ENCODE results near the gene BICDL2. TPM values are rescaled to one million over a fixed set of nuclear protein-coding genes. Genes with fewer than 3 reads are reported as not detected.
A peak's percentile ranks its signal among the peaks of the same experiment; 100 is the strongest.

Gene BICDL2
- total and polyA plus RNA-seq, 9 of the 15 experiments (the other 6 are each of a cell fraction or from before 2014, with no cell fraction given): 0.09 to 0.28 (median 0.09) TPM; not detected in 6

DNA sequence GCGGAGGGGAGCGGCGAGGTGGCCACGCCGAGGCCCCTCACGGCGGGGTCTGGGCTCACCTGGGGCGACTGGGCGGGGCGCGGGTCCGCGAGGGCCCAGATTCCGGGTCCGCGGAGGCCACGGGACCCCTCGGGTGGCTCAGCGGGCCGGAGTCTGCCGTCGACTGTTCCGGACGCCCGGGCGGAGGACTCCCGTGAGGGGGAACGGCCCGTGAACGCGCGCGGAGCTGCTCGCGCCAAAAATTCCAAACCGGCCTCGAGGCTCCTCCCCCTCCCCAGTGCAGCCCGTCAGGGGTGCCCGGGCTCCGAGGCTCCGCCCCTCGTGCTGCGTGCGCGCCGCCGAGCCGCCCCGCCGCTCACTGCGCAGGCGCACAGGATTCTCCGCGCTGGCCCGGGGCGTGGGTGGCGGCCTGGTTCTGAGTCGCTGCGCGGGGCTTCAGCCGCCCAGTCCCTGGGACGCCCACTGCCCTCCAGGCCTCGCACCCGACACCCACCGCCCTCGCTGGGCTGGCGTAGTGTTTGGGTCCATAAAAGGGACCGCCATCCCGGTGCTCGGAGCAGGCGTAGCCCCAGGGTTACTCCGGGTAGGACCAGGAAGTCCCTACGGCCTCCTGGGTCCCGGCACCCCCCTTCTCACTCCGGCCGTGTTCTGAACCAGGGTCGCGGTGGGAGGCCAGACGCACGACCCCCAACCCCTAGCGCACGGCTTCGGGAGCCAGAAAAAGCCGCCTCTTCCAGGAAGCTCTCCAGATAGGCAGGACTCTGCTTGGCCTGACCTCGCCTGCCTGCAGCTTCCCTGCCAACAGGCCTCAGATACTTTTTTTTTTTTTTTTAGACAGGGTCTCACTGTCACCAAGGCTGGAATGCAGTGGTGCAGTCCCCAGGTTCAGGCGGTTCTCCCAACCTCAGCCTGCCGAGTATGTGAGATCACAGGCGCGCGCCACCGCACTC is 56.2 kb downstream of the BICDL2 start, which contains the start of gene PKMYT1 (continued):
- peak in 1 of 2 experiments; percentile 68; a peak in 1 of 4 replicates for TF ChIP-seq MAZ (CRISPR knock-in tag; conservative IDR thresholded peaks at IDR 0.05 in 1 of 2, IDR thresholded peaks at IDR 0.05 in 1 of 2)
- TF ChIP-seq FOSL1 (tag; conservative IDR thresholded peaks at IDR 0.05): no peak
- no peak for TF ChIP-seq RAD51 (IDR thresholded peaks at IDR 0.05; ENCODE audit: borderline replicate concordance, low read depth)
- peak; percentile 87 for TF ChIP-seq SUPT5H (IDR thresholded peaks at IDR 0.05)
- peak; percentile 69 for TF ChIP-seq RBM22 (IDR thresholded peaks at IDR 0.05; ENCODE audit: low read depth, low read length, poor library complexity, severe bottlenecking)
- TF ChIP-seq CTBP1 (IDR thresholded peaks at IDR 0.05; ENCODE audit: borderline replicate concordance): peak; percentile 65
- 0 out of 2 replicates have a peak, but pooled peaks have one; percentile 7 for TF ChIP-seq LCOR (CRISPR knock-in tag; IDR thresholded peaks at IDR 0.05)
- peak; percentile 10 for TF ChIP-seq RBBP5 (IDR thresholded peaks at IDR 0.05; ENCODE audit: borderline replicate concordance, insufficient read depth, low read length, poor library complexity, severe bottlenecking)
- TF ChIP-seq NR2C2 (CRISPR knock-in tag; IDR thresholded peaks at IDR 0.05): no peak
- no peak for TF ChIP-seq NR2C2 (tag; IDR thresholded peaks at IDR 0.05)
- TF ChIP-seq, protein P1, sequence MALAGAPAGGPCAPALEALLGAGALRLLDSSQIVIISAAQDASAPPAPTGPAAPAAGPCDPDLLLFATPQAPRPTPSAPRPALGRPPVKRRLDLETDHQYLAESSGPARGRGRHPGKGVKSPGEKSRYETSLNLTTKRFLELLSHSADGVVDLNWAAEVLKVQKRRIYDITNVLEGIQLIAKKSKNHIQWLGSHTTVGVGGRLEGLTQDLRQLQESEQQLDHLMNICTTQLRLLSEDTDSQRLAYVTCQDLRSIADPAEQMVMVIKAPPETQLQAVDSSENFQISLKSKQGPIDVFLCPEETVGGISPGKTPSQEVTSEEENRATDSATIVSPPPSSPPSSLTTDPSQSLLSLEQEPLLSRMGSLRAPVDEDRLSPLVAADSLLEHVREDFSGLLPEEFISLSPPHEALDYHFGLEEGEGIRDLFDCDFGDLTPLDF (CRISPR knock-in tag; IDR thresholded peaks at IDR 0.05): peak; percentile 84
- 0 out of 2 replicates have a peak, but pooled peaks have one; percentile 18 for TF ChIP-seq STAG1 (CRISPR knock-in tag; IDR thresholded peaks at IDR 0.05; ENCODE audit: borderline replicate concordance)
- peak; percentile 23 for TF ChIP-seq ZNF146 (CRISPR knock-in tag; IDR thresholded peaks at IDR 0.05; ENCODE audit: unreplicated experiment)
- TF ChIP-seq ZNF324 (CRISPR knock-in tag; IDR thresholded peaks at IDR 0.05): no peak
- TF ChIP-seq HNRNPLL (IDR thresholded peaks at IDR 0.05; ENCODE audit: low read depth, low read length, poor library complexity, severe bottlenecking): no peak
- 0 out of 2 replicates have a peak, but pooled peaks have one; percentile 18 for TF ChIP-seq ZSCAN29 (IDR thresholded peaks at IDR 0.05)
- TF ChIP-seq CHD4 (IDR thresholded peaks at IDR 0.05; ENCODE audit: insufficient read depth, insufficient replicate concordance, low read depth, low read length, poor library complexity, severe bottlenecking): peak; percentile 78
- peak; percentile 81; the same call in 1 of the 2 replicates for TF ChIP-seq MTA3 (IDR thresholded peaks at IDR 0.05; ENCODE audit: borderline replicate concordance)
- TF ChIP-seq, protein P2, sequence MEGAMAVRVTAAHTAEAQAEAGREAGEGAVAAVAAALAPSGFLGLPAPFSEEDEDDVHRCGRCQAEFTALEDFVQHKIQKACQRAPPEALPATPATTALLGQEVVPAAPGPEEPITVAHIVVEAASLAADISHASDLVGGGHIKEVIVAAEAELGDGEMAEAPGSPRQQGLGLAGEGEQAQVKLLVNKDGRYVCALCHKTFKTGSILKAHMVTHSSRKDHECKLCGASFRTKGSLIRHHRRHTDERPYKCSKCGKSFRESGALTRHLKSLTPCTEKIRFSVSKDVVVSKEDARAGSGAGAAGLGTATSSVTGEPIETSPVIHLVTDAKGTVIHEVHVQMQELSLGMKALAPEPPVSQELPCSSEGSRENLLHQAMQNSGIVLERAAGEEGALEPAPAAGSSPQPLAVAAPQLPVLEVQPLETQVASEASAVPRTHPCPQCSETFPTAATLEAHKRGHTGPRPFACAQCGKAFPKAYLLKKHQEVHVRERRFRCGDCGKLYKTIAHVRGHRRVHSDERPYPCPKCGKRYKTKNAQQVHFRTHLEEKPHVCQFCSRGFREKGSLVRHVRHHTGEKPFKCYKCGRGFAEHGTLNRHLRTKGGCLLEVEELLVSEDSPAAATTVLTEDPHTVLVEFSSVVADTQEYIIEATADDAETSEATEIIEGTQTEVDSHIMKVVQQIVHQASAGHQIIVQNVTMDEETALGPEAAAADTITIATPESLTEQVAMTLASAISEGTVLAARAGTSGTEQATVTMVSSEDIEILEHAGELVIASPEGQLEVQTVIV (CRISPR knock-in tag; IDR thresholded peaks at IDR 0.05; ENCODE audit: borderline replicate concordance): no peak
- peak; percentile 97 for TF ChIP-seq ZFX (CRISPR knock-in tag; IDR thresholded peaks at IDR 0.05)
- TF ChIP-seq, protein P3, sequence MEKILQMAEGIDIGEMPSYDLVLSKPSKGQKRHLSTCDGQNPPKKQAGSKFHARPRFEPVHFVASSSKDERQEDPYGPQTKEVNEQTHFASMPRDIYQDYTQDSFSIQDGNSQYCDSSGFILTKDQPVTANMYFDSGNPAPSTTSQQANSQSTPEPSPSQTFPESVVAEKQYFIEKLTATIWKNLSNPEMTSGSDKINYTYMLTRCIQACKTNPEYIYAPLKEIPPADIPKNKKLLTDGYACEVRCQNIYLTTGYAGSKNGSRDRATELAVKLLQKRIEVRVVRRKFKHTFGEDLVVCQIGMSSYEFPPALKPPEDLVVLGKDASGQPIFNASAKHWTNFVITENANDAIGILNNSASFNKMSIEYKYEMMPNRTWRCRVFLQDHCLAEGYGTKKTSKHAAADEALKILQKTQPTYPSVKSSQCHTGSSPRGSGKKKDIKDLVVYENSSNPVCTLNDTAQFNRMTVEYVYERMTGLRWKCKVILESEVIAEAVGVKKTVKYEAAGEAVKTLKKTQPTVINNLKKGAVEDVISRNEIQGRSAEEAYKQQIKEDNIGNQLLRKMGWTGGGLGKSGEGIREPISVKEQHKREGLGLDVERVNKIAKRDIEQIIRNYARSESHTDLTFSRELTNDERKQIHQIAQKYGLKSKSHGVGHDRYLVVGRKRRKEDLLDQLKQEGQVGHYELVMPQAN (IDR thresholded peaks at IDR 0.05; ENCODE audit: borderline replicate concordance): no peak

All from K562 (cell line).